Measurements from ENCODE around the gene ADCY9.

DNA sequence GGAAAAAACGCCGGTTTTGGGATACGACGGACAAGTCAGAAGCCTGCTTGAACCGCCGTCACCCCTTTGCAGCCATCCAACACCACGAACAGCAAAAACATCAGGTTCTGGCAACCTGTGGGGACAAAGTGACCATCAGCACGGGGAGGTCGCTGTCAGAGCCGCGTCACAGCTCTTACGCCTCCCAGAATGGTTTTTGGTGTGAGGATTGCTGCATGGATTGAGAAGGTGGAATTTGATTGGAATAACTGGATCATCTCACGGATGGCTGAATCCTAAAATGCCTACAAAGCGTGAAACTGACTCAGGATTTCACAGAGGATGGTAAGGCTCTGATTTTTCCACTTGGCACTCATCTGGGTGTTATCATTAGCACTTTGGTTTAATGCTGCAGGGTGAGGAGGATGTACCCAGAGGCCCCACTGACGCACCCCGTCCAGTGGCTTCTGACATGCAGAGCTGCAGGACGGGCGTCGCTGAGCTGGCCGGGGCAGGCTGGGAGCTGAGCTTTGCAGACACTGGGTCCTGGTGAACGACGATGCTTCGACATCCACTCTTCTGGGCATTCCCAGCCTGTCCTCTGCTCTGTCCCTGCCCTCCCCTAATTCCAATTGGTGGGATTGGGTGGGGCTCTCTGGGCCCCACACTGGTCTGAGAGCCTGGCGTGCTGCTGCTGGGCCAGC is 162.4 kb downstream of the ADCY9 start:
- no peak for TF ChIP-seq TAF1 (IDR thresholded peaks at IDR 0.05; ENCODE audit: borderline replicate concordance, insufficient read depth, low read length)
- TF ChIP-seq POLR2AphosphoS5 (IDR thresholded peaks at IDR 0.05; ENCODE audit: low read depth, low read length) = no peak
- TF ChIP-seq, protein P1, sequence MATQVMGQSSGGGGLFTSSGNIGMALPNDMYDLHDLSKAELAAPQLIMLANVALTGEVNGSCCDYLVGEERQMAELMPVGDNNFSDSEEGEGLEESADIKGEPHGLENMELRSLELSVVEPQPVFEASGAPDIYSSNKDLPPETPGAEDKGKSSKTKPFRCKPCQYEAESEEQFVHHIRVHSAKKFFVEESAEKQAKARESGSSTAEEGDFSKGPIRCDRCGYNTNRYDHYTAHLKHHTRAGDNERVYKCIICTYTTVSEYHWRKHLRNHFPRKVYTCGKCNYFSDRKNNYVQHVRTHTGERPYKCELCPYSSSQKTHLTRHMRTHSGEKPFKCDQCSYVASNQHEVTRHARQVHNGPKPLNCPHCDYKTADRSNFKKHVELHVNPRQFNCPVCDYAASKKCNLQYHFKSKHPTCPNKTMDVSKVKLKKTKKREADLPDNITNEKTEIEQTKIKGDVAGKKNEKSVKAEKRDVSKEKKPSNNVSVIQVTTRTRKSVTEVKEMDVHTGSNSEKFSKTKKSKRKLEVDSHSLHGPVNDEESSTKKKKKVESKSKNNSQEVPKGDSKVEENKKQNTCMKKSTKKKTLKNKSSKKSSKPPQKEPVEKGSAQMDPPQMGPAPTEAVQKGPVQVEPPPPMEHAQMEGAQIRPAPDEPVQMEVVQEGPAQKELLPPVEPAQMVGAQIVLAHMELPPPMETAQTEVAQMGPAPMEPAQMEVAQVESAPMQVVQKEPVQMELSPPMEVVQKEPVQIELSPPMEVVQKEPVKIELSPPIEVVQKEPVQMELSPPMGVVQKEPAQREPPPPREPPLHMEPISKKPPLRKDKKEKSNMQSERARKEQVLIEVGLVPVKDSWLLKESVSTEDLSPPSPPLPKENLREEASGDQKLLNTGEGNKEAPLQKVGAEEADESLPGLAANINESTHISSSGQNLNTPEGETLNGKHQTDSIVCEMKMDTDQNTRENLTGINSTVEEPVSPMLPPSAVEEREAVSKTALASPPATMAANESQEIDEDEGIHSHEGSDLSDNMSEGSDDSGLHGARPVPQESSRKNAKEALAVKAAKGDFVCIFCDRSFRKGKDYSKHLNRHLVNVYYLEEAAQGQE (IDR thresholded peaks at IDR 0.05; ENCODE audit: insufficient read depth in 1 of 2, low read depth in 2 of 2, low read length in 2 of 2) = no peak
- TF ChIP-seq SIN3A (IDR thresholded peaks at IDR 0.05; ENCODE audit: borderline replicate concordance, insufficient read depth, low read length) = no peak
- no peak for TF ChIP-seq FOXP2 (optimal IDR thresholded peaks at IDR 0.05; ENCODE audit: borderline replicate concordance, extremely low read depth, extremely low read length, insufficient read depth)
